K562 (cell line): ENCODE data around the gene SUGP1. TPM values are rescaled to one million over a fixed set of nuclear protein-coding genes. Genes with fewer than 3 reads are reported as not detected.

Experiments used
- ARNT ChIP-seq, 2 experiments: fragments of 450-650 bp; IDR thresholded peaks; 2 replicates each; pipeline ENCODE4 v1.6.1; 2016; ENCODE audit warnings: mild to moderate bottlenecking in 1 of 2
- HMGN3 ChIP-seq: IDR thresholded peaks from 2 replicates; pipeline ENCODE4 v1.6.1; 2011; ENCODE audit warnings: borderline replicate concordance, low read depth, mild to moderate bottlenecking, mixed read lengths, low read length; ENCODE audit not compliant: insufficient read length; ENCODE audit errors: extremely low read depth
- KAT7 ChIP-seq: sonication (generic); formaldehyde crosslinking; IDR thresholded peaks from 2 replicates; pipeline ENCODE4 v1.8.0; 2022; ENCODE audit warnings: missing genetic modification reagents, mild to moderate bottlenecking, borderline replicate concordance
- MYC ChIP-seq, 2 experiments: fragments of 250-450 bp in 1 of 2; sonication (Bioruptor Pico) in 1 of 2; IDR thresholded peaks; 2 replicates each; pipeline versions ENCODE4 v1.5.1 to v1.6.1; 2012 to 2021; ENCODE audit warnings: low read depth in 2 of 2, borderline replicate concordance in 1 of 2, improper control_type of control experiment in 1 of 2, low read length in 1 of 2, mild to moderate bottlenecking in 1 of 2, moderate library complexity in 1 of 2
- NCOA4 ChIP-seq: fragments of 450-650 bp; IDR thresholded peaks from 2 replicates; pipeline ENCODE4 v1.6.1; 2018; ENCODE audit warnings: mild to moderate bottlenecking; ENCODE audit not compliant: partially characterized antibody
- NFRKB ChIP-seq: fragments of 450-650 bp; IDR thresholded peaks from 2 replicates; pipeline ENCODE4 v1.6.1; 2016; ENCODE audit warnings: low read depth
- POLR2AphosphoS2 ChIP-seq: IDR thresholded peaks from 2 replicates; pipeline ENCODE4 v1.6.1; 2012; ENCODE audit warnings: low read length, improper control_type of control experiment
- POLR2AphosphoS5 ChIP-seq: IDR thresholded peaks from 2 replicates; pipeline ENCODE4 v1.6.1; 2011; ENCODE audit warnings: mild to moderate bottlenecking, low read depth, low read length, moderate library complexity; ENCODE audit not compliant: control insufficient read depth, insufficient read depth
- RAD51 ChIP-seq: fragments of 450-650 bp; IDR thresholded peaks from 2 replicates; pipeline ENCODE4 v1.7.1; 2016; ENCODE audit warnings: low read depth, mild to moderate bottlenecking, borderline replicate concordance
- SAFB ChIP-seq: fragments of 200-400 bp; formaldehyde crosslinking; IDR thresholded peaks from 2 replicates; pipeline ENCODE4 v1.6.1; 2017; ENCODE audit warnings: low read depth, low read length, borderline replicate concordance
- SREBF1 ChIP-seq: fragments of 150-350 bp; IDR thresholded peaks from 2 replicates; pipeline ENCODE4 v1.6.1; 2014; ENCODE audit warnings: antibody characterized with exemption, low read depth, low read length, borderline replicate concordance
- SRSF3 ChIP-seq: fragments of 200-400 bp; formaldehyde crosslinking; IDR thresholded peaks from 2 replicates; pipeline ENCODE4 v1.6.1; 2016; ENCODE audit warnings: mild to moderate bottlenecking, low read length, moderate library complexity; ENCODE audit not compliant: insufficient read depth
- TOE1 ChIP-seq, 2 experiments: fragments of 450-650 bp in 1 of 2; sonication (generic) in 1 of 2; formaldehyde crosslinking in 1 of 2; IDR thresholded peaks; 2 replicates each; pipeline versions ENCODE4 v1.7.1 to v1.8.0; 2016 to 2022; ENCODE audit warnings: borderline replicate concordance in 2 of 2, mild to moderate bottlenecking in 2 of 2, antibody characterized with exemption in 1 of 2, inconsistent platforms in 1 of 2, low read depth in 1 of 2, missing genetic modification reagents in 1 of 2, moderate library complexity in 1 of 2
- U2AF1 ChIP-seq: fragments of 200-400 bp; formaldehyde crosslinking; optimal IDR thresholded peaks from 2 replicates; pipeline ENCODE3; 2017; ENCODE audit warnings: mild to moderate bottlenecking, low read depth, low read length, moderate library complexity
- YY1 ChIP-seq, 3 experiments: IDR thresholded peaks; 2 replicates each; pipeline ENCODE4 v1.6.1; 2011; ENCODE audit warnings: low read length in 2 of 3, mild to moderate bottlenecking in 2 of 3, moderate library complexity in 2 of 3, borderline replicate concordance in 1 of 3, control low read depth in 1 of 3, low read depth in 1 of 3; ENCODE audit not compliant: insufficient read depth in 3 of 3, insufficient replicate concordance in 2 of 3, control insufficient read depth in 1 of 3, insufficient read length in 1 of 3; ENCODE audit errors: extremely low read depth in 1 of 3
- ZFP36 ChIP-seq: fragments of 150-350 bp; IDR thresholded peaks from 2 replicates; pipeline ENCODE4 v1.6.1; 2018; ENCODE audit warnings: low read length, low read depth; ENCODE audit not compliant: partially characterized antibody
- ZNF124 ChIP-seq: sonication (generic); formaldehyde crosslinking; IDR thresholded peaks from 2 replicates; pipeline ENCODE4 v1.8.1; 2022; ENCODE audit warnings: missing genetic modification reagents
- ZNF143 ChIP-seq: sonication (generic); formaldehyde crosslinking; IDR thresholded peaks from 2 replicates; pipeline ENCODE4 v1.9.0; 2022; ENCODE audit warnings: mild to moderate bottlenecking, missing genetic modification reagents
- ZNF551 ChIP-seq: fragments of 250-450 bp; sonication (Bioruptor Pico); IDR thresholded peaks from 2 replicates; pipeline ENCODE4 v1.5.0; 2021; ENCODE audit warnings: mild to moderate bottlenecking, moderate library complexity
- ZNF668 ChIP-seq: fragments of 250-450 bp; sonication (Bioruptor Pico); IDR thresholded peaks from 2 replicates; pipeline ENCODE4 v1.8.0; 2022; ENCODE audit warnings: mild to moderate bottlenecking, inconsistent platforms
- ZNF785 ChIP-seq: fragments of 250-450 bp; sonication (Bioruptor Pico); IDR thresholded peaks from 2 replicates; pipeline ENCODE4 v1.4.0; 2020; ENCODE audit warnings: mild to moderate bottlenecking
- polyA plus RNA-seq, 8 experiments: library from polyadenylated mRNA; depleted of rRNA in 4 of 8; stranded (reverse) in 5 of 8; unstranded in 3 of 8; fragments of >200 nt; fragmentation: Nextera tagmentation in 2 of 8; fragmentation: Illumina TruSeq in 1 of 8; extraction: Ambion mirVana in 2 of 8; extraction: Trizol in 1 of 8; gene quantifications; 2 replicates each; pipeline versions ENCODE4 v1.2.1 to v1.2.3, GENCODE V29; 2011 to 2014; ENCODE audit warnings: inconsistent platforms in 1 of 8, missing spikeins in 1 of 8
- total RNA-seq, 7 experiments: library from RNA; depleted of rRNA in 6 of 7; stranded (reverse); fragments of >200 nt in 6 of 7; fragmentation: Illumina TruSeq in 2 of 7; extraction: Trizol in 2 of 7; gene quantifications; 2 replicates each; pipeline versions ENCODE4 v1.2.1 to v1.2.3, GENCODE V29; 2011 to 2021; ENCODE audit warnings: low replicate concordance in 1 of 7
- TF ChIP-seq, protein P1 (sequence below): sonication (generic); formaldehyde crosslinking; IDR thresholded peaks from 2 replicates; pipeline ENCODE4 v1.5.0; 2020; ENCODE audit warnings: missing genetic modification reagents
- TF ChIP-seq, protein P2 (sequence below), 3 experiments: IDR thresholded peaks in 2 of 3; conservative IDR thresholded peaks in 1 of 3; 2 replicates each; pipeline ENCODE4 v1.5.1; 2011 to 2012; ENCODE audit warnings: low read length in 3 of 3, mild to moderate bottlenecking in 3 of 3, control low read depth in 2 of 3, improper control_type of control experiment in 1 of 3, inconsistent platforms in 1 of 3, low read depth in 1 of 3, mixed read lengths in 1 of 3, moderate library complexity in 1 of 3; ENCODE audit not compliant: insufficient read depth in 2 of 3

The SUGP1 gene
- total and polyA plus RNA-seq, 9 of the 15 experiments (the other 6 are each of a cell fraction or from before 2014, with no cell fraction given) = 1.0 to 53.3 (median 32.4) TPM

DNA sequence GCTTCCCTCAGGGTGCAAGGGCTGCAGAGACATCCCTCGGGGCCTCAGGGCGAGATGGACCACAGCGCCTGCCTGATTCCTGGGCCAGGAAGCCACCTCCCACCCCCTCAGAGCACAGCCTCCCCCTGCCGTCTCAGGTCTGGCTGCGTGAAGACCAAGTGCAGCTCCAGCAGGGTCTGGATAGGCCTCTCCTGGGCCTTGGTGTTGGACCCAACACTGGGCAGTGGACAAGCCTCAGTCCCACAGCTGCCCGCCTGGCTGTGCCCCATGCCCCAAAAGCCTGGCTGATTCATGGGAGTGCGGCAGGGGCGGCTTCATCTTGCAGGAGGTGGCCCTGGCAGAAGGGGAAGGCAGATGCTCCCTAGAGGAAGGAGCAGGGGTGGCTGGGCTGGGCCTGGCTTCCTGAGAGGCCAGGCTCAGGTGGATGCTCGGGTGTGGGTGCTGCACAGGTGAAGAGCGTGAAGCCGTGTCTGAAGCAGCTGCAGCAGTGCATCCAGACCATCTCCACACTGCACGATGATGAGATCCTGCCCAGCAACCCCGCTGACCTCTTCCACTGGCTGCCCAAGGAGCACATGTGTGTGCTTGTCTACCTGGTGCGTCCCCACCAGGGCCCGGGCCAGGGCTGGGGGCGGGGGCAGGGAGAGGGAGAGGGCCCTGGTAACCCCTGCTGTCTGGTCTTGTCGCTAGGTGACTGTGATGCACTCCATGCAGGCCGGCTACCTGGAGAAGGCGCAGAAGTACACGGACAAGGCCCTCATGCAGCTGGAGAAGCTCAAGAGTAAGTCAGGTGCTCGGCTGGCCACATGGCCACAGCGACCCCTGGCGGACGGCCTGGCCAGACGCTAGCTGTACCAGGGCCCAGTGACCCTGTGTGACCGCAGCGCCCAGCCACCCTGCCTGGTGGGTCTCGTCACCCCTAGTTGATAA is 22.0 kb upstream of the SUGP1 start (continued):
- TF ChIP-seq YY1 (IDR thresholded peaks at IDR 0.05; ENCODE audit: borderline replicate concordance in 1 of 3, control insufficient read depth in 1 of 3, extremely low read depth in 1 of 3, insufficient read depth in 3 of 3, insufficient read length in 1 of 3, insufficient replicate concordance in 2 of 3, low read depth in 1 of 3, low read length in 2 of 3) (no peak), TOE1 (IDR thresholded peaks at IDR 0.05; ENCODE audit: borderline replicate concordance) (peak; percentile 21; the same call in 1 of the 2 replicates), TOE1 (CRISPR knock-in tag; IDR thresholded peaks at IDR 0.05; ENCODE audit: borderline replicate concordance, low read depth) (0 out of 2 replicates have a peak, but pooled peaks have one; percentile 75), ZNF551 (no peak), ZNF143 (CRISPR knock-in tag) (no peak), NFRKB (no peak), SREBF1 (no peak), KAT7 (CRISPR knock-in tag) (no peak), MYC (IDR thresholded peaks at IDR 0.05; ENCODE audit: low read depth, low read length) (peak; percentile 81; the same call in 1 of the 2 replicates), MYC (CRISPR knock-in tag; IDR thresholded peaks at IDR 0.05; ENCODE audit: borderline replicate concordance, low read depth) (no peak), POLR2AphosphoS5 (no peak), U2AF1 (no peak), POLR2AphosphoS2 (peak; percentile 59; the same call in 1 of the 2 replicates), SRSF3 (no peak), SAFB (no peak), ARNT (IDR thresholded peaks at IDR 0.05) (no peak), RAD51 (peak; percentile 31; the same call in 1 of the 2 replicates), HMGN3 (no peak), ZNF124 (no peak), NCOA4 (no peak), ZNF668 (CRISPR knock-in tag) (no peak), ZFP36 (no peak), ZNF785 (CRISPR knock-in tag) (no peak)
- TF ChIP-seq, protein P1, sequence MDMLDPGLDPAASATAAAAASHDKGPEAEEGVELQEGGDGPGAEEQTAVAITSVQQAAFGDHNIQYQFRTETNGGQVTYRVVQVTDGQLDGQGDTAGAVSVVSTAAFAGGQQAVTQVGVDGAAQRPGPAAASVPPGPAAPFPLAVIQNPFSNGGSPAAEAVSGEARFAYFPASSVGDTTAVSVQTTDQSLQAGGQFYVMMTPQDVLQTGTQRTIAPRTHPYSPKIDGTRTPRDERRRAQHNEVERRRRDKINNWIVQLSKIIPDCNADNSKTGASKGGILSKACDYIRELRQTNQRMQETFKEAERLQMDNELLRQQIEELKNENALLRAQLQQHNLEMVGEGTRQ = peak; percentile 40
- TF ChIP-seq, protein P2, sequence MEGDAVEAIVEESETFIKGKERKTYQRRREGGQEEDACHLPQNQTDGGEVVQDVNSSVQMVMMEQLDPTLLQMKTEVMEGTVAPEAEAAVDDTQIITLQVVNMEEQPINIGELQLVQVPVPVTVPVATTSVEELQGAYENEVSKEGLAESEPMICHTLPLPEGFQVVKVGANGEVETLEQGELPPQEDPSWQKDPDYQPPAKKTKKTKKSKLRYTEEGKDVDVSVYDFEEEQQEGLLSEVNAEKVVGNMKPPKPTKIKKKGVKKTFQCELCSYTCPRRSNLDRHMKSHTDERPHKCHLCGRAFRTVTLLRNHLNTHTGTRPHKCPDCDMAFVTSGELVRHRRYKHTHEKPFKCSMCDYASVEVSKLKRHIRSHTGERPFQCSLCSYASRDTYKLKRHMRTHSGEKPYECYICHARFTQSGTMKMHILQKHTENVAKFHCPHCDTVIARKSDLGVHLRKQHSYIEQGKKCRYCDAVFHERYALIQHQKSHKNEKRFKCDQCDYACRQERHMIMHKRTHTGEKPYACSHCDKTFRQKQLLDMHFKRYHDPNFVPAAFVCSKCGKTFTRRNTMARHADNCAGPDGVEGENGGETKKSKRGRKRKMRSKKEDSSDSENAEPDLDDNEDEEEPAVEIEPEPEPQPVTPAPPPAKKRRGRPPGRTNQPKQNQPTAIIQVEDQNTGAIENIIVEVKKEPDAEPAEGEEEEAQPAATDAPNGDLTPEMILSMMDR (IDR thresholded peaks at IDR 0.05 in 2 of 3, conservative IDR thresholded peaks at IDR 0.05 in 1 of 3; ENCODE audit: insufficient read depth in 2 of 3, low read depth in 1 of 3, low read length in 3 of 3) = peak; percentile 88 to 94 (median 92)
